Peyer's patch (tissue), 4 donors: ENCODE data around the gene NEMP2.

Experiments
- POLR2A ChIP-seq, 2 donors: fragments of 450-650 bp; IDR thresholded peaks; one replicate each; pipeline ENCODE4 v1.5.1; 2017; ENCODE audit warnings: antibody characterized with exemption in 2 of 2, mild to moderate bottlenecking in 2 of 2, moderate library complexity in 2 of 2
- TF ChIP-seq, protein P1 (sequence below), 6 experiments: fragments of 450-650 bp in 4 of 6; fragments of 200-600 bp in 2 of 6; sonication (generic) in 1 of 6; IDR thresholded peaks; one replicate each; pipeline ENCODE4 v1.5.1; 2017 to 2019; ENCODE audit warnings: antibody characterized with exemption in 6 of 6, mild to moderate bottlenecking in 3 of 6, moderate library complexity in 1 of 6

DNA sequence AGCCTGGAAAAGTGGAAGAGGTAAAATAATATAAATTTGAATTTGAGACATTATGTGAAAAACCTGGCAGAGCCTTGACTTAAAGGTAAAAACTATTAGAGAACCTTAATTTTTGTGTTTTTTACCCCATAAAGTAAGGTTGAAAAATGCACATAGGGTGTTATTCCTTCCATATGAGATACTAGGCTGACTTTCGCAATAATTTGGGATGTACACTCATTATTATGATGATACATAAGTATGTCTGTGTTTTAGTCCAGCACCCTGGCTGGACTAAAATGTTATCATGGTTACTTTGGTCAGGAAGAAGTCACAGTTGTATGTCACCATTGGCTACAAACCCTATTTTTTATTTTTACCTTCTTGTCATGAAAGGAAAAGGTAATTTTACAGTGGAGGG is 19.8 kb downstream of the NEMP2 start:
- TF ChIP-seq, protein P1, sequence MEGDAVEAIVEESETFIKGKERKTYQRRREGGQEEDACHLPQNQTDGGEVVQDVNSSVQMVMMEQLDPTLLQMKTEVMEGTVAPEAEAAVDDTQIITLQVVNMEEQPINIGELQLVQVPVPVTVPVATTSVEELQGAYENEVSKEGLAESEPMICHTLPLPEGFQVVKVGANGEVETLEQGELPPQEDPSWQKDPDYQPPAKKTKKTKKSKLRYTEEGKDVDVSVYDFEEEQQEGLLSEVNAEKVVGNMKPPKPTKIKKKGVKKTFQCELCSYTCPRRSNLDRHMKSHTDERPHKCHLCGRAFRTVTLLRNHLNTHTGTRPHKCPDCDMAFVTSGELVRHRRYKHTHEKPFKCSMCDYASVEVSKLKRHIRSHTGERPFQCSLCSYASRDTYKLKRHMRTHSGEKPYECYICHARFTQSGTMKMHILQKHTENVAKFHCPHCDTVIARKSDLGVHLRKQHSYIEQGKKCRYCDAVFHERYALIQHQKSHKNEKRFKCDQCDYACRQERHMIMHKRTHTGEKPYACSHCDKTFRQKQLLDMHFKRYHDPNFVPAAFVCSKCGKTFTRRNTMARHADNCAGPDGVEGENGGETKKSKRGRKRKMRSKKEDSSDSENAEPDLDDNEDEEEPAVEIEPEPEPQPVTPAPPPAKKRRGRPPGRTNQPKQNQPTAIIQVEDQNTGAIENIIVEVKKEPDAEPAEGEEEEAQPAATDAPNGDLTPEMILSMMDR (IDR thresholded peaks at IDR 0.05), result no peak
- TF ChIP-seq POLR2A (IDR thresholded peaks at IDR 0.05), result no peak
